ENCODE measurements around the gene TUSC2.

GRCh38 chr3:50345008-50345407 lies 17.0 kb upstream of the TUSC2 start:
- TF ChIP-seq, protein P1, sequence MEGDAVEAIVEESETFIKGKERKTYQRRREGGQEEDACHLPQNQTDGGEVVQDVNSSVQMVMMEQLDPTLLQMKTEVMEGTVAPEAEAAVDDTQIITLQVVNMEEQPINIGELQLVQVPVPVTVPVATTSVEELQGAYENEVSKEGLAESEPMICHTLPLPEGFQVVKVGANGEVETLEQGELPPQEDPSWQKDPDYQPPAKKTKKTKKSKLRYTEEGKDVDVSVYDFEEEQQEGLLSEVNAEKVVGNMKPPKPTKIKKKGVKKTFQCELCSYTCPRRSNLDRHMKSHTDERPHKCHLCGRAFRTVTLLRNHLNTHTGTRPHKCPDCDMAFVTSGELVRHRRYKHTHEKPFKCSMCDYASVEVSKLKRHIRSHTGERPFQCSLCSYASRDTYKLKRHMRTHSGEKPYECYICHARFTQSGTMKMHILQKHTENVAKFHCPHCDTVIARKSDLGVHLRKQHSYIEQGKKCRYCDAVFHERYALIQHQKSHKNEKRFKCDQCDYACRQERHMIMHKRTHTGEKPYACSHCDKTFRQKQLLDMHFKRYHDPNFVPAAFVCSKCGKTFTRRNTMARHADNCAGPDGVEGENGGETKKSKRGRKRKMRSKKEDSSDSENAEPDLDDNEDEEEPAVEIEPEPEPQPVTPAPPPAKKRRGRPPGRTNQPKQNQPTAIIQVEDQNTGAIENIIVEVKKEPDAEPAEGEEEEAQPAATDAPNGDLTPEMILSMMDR (IDR thresholded peaks at IDR 0.05) = no peak
- no peak for TF ChIP-seq POLR2A (IDR thresholded peaks at IDR 0.05)
